Skeletal muscle tissue (tissue), 4 donors: ENCODE results near the gene ZBBX. TPM values are rescaled to one million over a fixed set of nuclear protein-coding genes. Genes with fewer than 3 reads are reported as not detected.

Experiments used
- H3K27ac ChIP-seq: one replicate; pipeline ENCODE4 v1.7.0; 2013; ENCODE audit warnings: mild to moderate bottlenecking, low read depth, low read length, inconsistent platforms
- H3K27me3 ChIP-seq, 3 donors: one replicate each; pipeline ENCODE4 v1.7.0; 2013; ENCODE audit warnings: low read length in 3 of 3; ENCODE audit not compliant: control insufficient read depth in 3 of 3, insufficient read depth in 3 of 3
- H3K36me3 ChIP-seq, 3 donors: one replicate each; pipeline ENCODE4 v1.7.0; 2013; ENCODE audit warnings: low read length in 3 of 3; ENCODE audit not compliant: control insufficient read depth in 3 of 3, insufficient read depth in 3 of 3
- H3K4me1 ChIP-seq, 3 donors: one replicate each; pipeline ENCODE4 v1.7.0; 2013; ENCODE audit warnings: low read length in 3 of 3, mild to moderate bottlenecking in 3 of 3; ENCODE audit not compliant: control insufficient read depth in 3 of 3, insufficient read depth in 3 of 3
- H3K4me3 ChIP-seq, 3 donors: one replicate each; pipeline ENCODE4 v1.7.0; 2013; ENCODE audit warnings: low read length in 3 of 3
- H3K9ac ChIP-seq, 3 donors: one replicate each; pipeline ENCODE4 v1.7.0; 2013; ENCODE audit warnings: low read length in 3 of 3, mild to moderate bottlenecking in 3 of 3, moderate library complexity in 2 of 3, low read depth in 1 of 3
- H3K9me3 ChIP-seq, 3 donors: one replicate each; pipeline ENCODE4 v1.7.0; 2013; ENCODE audit warnings: low read length in 3 of 3; ENCODE audit not compliant: control insufficient read depth in 3 of 3
- total RNA-seq: library from RNA; depleted of rRNA; stranded (reverse); fragments of >200 nt; gene quantifications from one replicate; pipeline ENCODE4 v1.2.3, GENCODE V29; 2014
- donor health status: Osteomylitis.

ZBBX gene
- total RNA-seq, 1 donor from 2014 or later, result not detected

- Histone ChIP-seq H3K4me1 (no peaks in the 10 kb centered on the region), H3K27me3 (no peaks in the 10 kb centered on the region), H3K9ac (no peak overlapping the region), H3K4me3 (no peak overlapping the region), H3K9me3 (no peaks in the 10 kb centered on the region), H3K27ac (no peak overlapping the region), H3K36me3 (no peaks in the 10 kb centered on the region)
Measured at GRCh38 chr3:167318996-167319615, 61.0 kb downstream of the ZBBX start.

- no peaks in the 10 kb centered on the region for H3K36me3 ChIP-seq
- H3K4me1 ChIP-seq, result no peaks in the 10 kb centered on the region
- no peak overlapping the region for H3K4me3 ChIP-seq
- H3K9ac ChIP-seq, result no peak overlapping the region
- no peaks in the 10 kb centered on the region for H3K27me3 ChIP-seq
- no peaks in the 10 kb centered on the region for H3K9me3 ChIP-seq
- H3K27ac ChIP-seq, result no peak overlapping the region
Measured at GRCh38 chr3:167318306-167318705, 61.8 kb downstream of the ZBBX start.

GRCh38 chr3:167306319-167306718, 73.8 kb downstream of the ZBBX start:
- H3K27ac ChIP-seq, result no peak overlapping the region
- H3K4me3 ChIP-seq, result no peak overlapping the region
- no peaks in the 10 kb centered on the region for H3K27me3 ChIP-seq
- peaks cover 2 to 6% (median 6%) of the 10 kb centered on the region in 3 donors for H3K4me1 ChIP-seq
- no peaks in the 10 kb centered on the region for H3K36me3 ChIP-seq
- H3K9ac ChIP-seq, result no peak overlapping the region
- no peaks in the 10 kb centered on the region for H3K9me3 ChIP-seq

GRCh38 chr3:167305340-167305890, 74.7 kb downstream of the ZBBX start:
- H3K36me3 ChIP-seq, result no peaks in the 10 kb centered on the region
- no peaks in the 10 kb centered on the region for H3K27me3 ChIP-seq
- no peak overlapping the region for H3K9ac ChIP-seq
- no peaks in the 10 kb centered on the region for H3K9me3 ChIP-seq
- peaks cover 2 to 6% (median 6%) of the 10 kb centered on the region in 3 donors for H3K4me1 ChIP-seq
- no peak overlapping the region for H3K4me3 ChIP-seq
- H3K27ac ChIP-seq, result no peak overlapping the region

GRCh38 chr3:167304077-167304476, 76.0 kb downstream of the ZBBX start:
- Histone ChIP-seq H3K36me3 (no peaks in the 10 kb centered on the region), H3K27ac (peak overlapping the region; percentile 69), H3K4me3 (no peak overlapping the region), H3K9me3 (no peaks in the 10 kb centered on the region), H3K9ac (no peak overlapping the region), H3K4me1 (peaks cover 2 to 8% (median 6%) of the 10 kb centered on the region in 3 donors), H3K27me3 (no peaks in the 10 kb centered on the region)

- Histone ChIP-seq H3K27me3 (no peaks in the 10 kb centered on the region), H3K4me3 (no peak overlapping the region), H3K4me1 (peaks cover 2 to 8% (median 6%) of the 10 kb centered on the region in 3 donors), H3K27ac (no peak overlapping the region), H3K9me3 (no peaks in the 10 kb centered on the region), H3K9ac (no peak overlapping the region), H3K36me3 (no peaks in the 10 kb centered on the region)
Measured at GRCh38 chr3:167302678-167303077, 77.4 kb downstream of the ZBBX start.

- Histone ChIP-seq H3K4me1 (peaks cover 2 to 8% (median 6%) of the 10 kb centered on the region in 3 donors), H3K27me3 (no peaks in the 10 kb centered on the region), H3K9ac (no peak overlapping the region), H3K27ac (no peak overlapping the region), H3K4me3 (no peak overlapping the region), H3K9me3 (no peaks in the 10 kb centered on the region), H3K36me3 (no peaks in the 10 kb centered on the region)
Measured at GRCh38 chr3:167300207-167300606, 79.9 kb downstream of the ZBBX start.

GRCh38 chr3:167289435-167289834, 90.7 kb downstream of the ZBBX start:
- H3K9ac ChIP-seq, result no peak overlapping the region
- no peaks in the 10 kb centered on the region for H3K4me1 ChIP-seq
- no peak overlapping the region for H3K27ac ChIP-seq

GRCh38 chr3:167288737-167289136, 91.4 kb downstream of the ZBBX start:
- H3K36me3 ChIP-seq, result no peaks in the 10 kb centered on the region

More at GRCh38 chr3:167289435-167289834, 90.7 kb downstream of the ZBBX start:
- Histone ChIP-seq H3K36me3 (no peaks in the 10 kb centered on the region), H3K9me3 (no peaks in the 10 kb centered on the region), H3K27me3 (no peaks in the 10 kb centered on the region), H3K4me3 (no peak overlapping the region)

GRCh38 chr3:167287308-167287707, 92.8 kb downstream of the ZBBX start:
- H3K4me3 ChIP-seq, result no peak overlapping the region
- no peaks in the 10 kb centered on the region for H3K27me3 ChIP-seq
- H3K9me3 ChIP-seq, result no peaks in the 10 kb centered on the region
- no peak overlapping the region for H3K9ac ChIP-seq
- H3K4me1 ChIP-seq, result no peaks in the 10 kb centered on the region
- no peak overlapping the region for H3K27ac ChIP-seq
- no peaks in the 10 kb centered on the region for H3K36me3 ChIP-seq

More at GRCh38 chr3:167288737-167289136, 91.4 kb downstream of the ZBBX start:
- Histone ChIP-seq H3K4me3 (no peak overlapping the region), H3K27me3 (no peaks in the 10 kb centered on the region), H3K4me1 (no peaks in the 10 kb centered on the region), H3K27ac (no peak overlapping the region), H3K9me3 (no peaks in the 10 kb centered on the region), H3K9ac (no peak overlapping the region)
